KOPT-K1 (cell line): Measurements from ENCODE around the gene SNAP91.

Experiments used
- H3K27ac ChIP-seq: fragments of 200-600 bp; sonication (generic); 2 replicates; pipeline ENCODE4 v1.5.1; 2016; ENCODE audit warnings: antibody characterized with exemption, mild to moderate bottlenecking, low read depth, low read length; ENCODE audit not compliant: poor library complexity, severe bottlenecking
- H3K36me3 ChIP-seq: fragments of 200-600 bp; sonication (generic); 2 replicates; pipeline ENCODE4 v1.5.1; 2017; ENCODE audit warnings: antibody characterized with exemption, mild to moderate bottlenecking, low read length, moderate library complexity; ENCODE audit not compliant: insufficient read depth
- H3K9me3 ChIP-seq: fragments of 200-600 bp; sonication (generic); 2 replicates; pipeline ENCODE4 v1.5.1; 2017; ENCODE audit warnings: antibody characterized with exemption, low read length, mild to moderate bottlenecking; ENCODE audit not compliant: insufficient read depth, poor library complexity, severe bottlenecking

Gene SNAP91

DNA sequence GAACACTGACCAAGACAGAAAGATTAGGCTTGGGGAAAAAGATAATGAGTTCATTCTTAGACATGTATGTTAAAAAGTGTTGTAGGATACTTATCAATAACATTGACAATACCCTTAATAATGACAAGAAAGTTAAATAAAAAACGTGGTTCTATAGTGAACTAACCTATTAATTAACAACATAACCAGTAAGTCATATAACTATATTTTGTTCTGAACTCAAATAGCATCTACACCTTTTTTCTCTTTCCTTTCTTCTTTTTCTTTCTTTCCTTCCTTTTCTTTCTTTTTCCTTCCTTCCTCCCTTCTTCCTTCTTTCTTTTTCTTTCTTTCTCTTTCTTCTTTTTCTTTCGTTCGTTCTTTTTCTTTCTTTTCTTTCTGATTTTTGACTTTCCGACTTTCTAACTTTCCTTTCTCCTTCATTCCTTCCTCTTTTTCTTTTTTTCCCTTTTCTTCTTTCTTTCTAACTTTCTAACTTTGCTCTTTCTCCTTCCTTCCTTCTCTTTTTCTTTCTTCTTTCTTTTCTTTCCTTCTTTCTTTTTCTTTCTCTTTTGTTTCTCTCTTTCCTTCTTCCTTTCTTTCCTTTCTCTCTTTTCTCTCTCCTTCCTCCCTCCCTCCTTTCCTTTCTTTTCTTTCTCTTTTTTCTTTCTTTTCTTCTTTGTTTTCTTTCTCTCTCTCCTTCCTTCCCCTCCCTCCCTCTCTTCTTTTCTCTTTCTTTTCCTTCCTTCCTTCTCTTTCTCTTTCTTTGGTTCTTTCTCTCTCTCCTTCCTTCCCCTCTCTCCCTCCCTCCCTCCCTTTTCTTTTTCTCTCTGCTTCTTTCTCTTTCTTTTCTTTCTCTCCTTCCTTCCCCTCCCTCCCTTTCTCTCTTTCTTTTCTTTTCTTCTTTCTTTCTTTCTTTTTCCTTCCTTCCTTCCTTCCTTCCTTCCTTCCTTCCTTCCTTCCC, 172.0 kb downstream of the SNAP91 start:
- no peaks in the 10 kb centered on the region for H3K36me3 ChIP-seq
- no peak overlapping the region for H3K27ac ChIP-seq
- no peaks in the 10 kb centered on the region for H3K9me3 ChIP-seq

DNA sequence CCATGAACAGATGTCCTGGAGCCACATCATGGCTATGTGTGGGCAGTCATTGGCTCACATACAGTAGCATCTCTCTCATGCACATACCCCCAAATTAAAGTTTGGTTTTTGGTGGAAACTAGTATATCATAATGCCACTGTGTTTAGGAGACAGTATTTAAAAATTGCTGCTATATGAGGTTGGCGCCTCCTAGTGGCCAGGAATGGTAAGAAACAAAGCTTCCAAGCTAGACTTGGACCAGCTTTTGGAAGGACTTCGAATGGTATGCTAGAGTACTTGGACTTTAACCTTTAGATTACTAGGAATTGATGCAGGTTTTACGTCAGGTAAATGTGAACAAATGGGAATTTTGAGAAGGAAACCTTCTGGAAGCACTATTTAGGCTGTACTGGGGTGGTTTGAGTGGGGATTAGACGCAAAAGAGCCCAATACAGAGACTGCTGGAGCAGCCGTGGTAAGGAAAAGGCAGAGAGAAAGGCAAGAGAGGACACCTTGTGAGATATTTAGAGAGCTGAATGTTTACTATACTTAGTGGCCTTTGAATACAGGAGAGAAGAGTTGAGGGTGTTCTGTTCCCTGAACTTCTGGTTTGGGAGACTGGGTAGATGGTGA, 172.8 kb downstream of the SNAP91 start:
- Histone ChIP-seq H3K9me3 (no peaks in the 10 kb centered on the region), H3K36me3 (no peaks in the 10 kb centered on the region), H3K27ac (no peak overlapping the region)

DNA sequence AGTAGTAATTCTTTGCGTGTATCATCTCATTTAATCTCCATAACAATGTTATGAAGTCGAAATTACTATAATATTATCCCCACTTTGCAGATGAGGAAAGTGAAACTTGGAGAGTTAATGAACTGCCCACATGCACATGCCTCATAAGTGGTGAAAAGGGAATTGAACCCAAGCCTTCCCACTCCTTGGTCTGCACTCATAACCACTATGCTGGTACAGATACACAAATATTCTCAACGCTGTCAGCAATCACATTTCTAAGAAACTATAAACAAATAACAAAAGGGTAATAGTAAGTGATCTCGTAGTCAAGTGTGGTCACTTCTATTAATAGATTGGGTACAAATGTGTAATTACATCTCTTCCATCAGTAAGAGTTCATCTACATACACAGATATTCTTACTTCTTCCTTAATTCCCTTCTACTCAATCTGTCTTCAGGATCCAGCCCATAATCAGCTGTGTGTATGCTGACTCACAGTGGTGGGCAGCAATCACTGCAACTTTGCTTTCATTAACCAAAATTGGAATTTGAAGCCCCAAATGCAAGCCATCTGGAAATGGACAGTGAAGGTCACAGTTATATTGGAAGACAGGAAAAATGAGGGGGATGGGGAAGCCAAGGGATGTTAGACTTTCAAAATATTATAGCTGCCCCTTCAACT, 190.0 kb downstream of the SNAP91 start:
- Histone ChIP-seq H3K27ac (no peak overlapping the region), H3K36me3 (no peaks in the 10 kb centered on the region), H3K9me3 (no peaks in the 10 kb centered on the region)

DNA sequence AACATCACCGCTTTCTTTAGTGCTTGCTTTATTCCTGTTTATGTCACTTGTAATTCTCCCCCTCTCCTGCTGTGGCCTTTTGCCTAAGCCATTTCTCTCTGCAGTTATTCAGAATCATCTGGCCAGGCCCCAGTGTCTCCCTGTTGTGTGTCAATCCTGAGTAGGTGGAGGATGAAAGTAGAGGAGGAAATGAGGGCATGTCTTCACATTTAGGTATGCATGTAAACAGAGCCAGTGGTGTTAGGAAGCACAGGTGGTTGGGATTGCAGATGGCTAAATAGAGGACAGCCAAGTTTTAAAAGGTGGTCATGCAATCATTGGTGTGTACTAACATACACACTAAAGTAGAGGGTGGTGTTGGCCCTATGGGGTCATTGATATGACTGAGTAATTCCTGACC, 191.4 kb downstream of the SNAP91 start:
- Histone ChIP-seq H3K36me3 (no peaks in the 10 kb centered on the region), H3K9me3 (no peaks in the 10 kb centered on the region), H3K27ac (no peak overlapping the region)

DNA sequence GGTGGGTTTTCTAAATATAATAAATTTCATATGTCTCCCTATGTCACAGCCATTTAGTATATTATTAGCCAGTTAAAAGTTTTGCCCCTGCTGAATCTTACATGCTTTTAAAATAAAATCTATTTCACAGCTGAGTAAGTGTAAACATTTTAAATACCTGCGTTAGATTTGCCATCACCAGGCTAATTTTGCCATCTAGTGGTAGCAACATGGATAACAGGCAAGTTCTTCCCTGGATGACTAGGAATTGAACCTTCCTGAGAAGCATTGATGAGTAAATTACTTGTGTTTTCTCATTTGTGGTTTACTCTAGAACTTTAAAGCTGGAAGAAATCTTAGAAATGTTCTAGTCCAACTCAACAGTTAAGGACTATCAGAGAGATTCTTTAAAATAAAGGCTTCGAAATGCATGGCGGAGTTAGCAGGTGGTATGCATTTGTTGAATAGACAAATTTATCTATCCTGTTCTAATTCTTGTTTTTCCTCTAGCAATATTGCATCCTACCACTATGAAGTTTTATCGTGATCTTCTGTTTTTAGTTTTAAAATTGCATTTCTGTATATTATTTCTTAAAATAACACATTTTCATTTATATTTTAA, 193.9 kb downstream of the SNAP91 start:
- Histone ChIP-seq H3K9me3 (no peaks in the 10 kb centered on the region), H3K36me3 (no peaks in the 10 kb centered on the region), H3K27ac (no peak overlapping the region)

DNA sequence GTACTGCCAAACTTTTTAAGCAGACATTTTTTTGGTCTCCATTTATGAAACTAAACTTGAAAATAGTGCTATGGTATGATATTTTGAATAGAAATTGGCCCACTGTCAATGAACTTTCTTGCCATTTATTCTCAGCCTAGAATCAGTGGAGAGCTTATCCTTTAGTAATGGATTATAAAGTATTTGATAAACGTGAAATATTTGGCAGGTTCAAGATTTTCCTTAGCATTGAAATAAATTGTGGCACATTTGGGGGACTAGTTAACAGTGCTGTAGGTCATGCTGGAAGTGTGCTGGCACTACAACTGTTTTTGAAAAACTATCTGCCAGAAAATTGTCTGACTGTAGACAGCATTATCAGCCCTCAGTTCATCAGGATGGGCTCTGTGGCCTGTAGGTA, 194.4 kb downstream of the SNAP91 start:
- Histone ChIP-seq H3K27ac (no peak overlapping the region), H3K9me3 (no peaks in the 10 kb centered on the region), H3K36me3 (no peaks in the 10 kb centered on the region)

DNA sequence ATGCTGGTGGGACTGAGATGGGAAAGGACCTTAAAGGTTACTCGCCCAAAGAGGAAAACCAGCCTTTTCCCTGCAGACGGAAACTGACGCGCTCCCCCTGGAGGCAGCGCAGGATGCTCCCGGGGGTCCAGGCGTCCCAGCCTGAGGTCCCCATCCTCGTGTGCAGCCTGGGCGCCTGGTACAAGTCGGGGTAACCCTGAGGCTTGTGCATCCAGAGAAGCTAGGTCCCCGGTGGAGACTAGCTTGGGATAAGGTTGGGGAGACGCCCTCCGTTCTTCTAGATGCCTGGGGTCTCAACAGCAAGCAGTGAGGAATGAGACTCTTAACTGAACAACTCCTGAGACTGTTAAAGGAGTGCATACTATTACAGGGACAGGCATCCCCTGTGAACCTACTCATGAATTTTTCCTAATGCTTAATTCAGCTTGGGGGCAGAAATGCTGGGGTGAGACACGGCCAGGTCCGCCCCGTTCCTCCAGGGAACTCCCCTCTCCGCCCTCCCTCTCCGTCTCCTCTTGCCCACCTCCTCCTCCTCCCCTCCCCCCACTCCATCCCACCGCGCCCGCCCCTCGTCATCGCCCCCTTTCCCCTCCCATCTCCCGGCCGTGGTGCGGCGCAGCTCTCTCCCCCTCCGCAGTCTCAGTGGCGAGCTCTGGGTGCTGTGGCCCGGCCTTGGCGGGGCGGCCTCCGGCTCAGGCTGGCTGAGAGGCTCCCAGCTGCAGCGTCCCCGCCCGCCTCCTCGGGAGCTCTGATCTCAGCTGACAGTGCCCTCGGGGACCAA, 196.8 kb downstream of the SNAP91 start, which contains the start of gene PRSS35:
Gene PRSS35 (plus strand): TSS at position 634 of the 781 bp plus-strand sequence. CDS start 10,908 bp downstream, outside the sequence.
- no peaks in the 10 kb centered on the region for H3K36me3 ChIP-seq
- H3K9me3 ChIP-seq: no peaks in the 10 kb centered on the region
- H3K27ac ChIP-seq: no peak within 1 kb of the TSS

DNA sequence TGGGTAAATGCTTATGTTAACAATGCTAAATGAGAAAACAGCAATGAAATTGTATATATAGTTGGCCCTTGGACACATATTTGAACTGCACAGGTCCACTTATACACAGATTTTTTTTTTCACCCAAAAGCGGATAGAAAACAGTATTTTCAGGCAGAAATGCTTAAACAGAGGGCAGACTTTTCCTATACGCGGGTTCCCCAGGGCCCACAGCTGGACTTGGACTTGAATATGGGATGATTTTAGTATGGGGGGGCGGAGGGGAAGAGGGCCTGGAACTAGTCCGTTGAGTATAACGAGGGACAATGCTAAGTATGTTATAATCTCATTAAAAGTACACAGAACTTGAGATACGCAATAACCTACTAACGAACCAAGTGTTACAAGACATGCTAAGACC, 197.6 kb downstream of the SNAP91 start:
- H3K27ac ChIP-seq: no peak overlapping the region
- H3K9me3 ChIP-seq: no peaks in the 10 kb centered on the region
- no peaks in the 10 kb centered on the region for H3K36me3 ChIP-seq

DNA sequence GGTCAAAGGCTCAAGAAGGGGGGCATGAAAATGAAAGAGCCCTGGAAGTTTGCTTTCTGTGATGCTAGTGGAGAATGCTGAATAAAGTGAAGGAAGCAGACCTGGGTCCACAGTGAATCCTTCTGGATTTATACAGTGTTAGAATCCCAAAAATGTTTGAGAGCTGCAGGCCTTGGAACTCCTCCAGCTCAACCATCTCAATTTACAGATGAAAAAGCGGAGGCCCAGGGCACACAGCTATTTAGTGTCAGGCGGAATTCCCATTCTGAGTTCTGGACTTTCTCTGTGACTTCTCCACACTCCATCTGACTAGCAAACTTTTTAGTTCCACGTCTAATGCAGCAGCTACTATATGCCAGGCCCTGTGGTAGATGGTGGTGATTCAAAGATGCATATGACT, 198.1 kb downstream of the SNAP91 start:
- no peak overlapping the region for H3K27ac ChIP-seq
- no peaks in the 10 kb centered on the region for H3K36me3 ChIP-seq
- H3K9me3 ChIP-seq: no peaks in the 10 kb centered on the region

DNA sequence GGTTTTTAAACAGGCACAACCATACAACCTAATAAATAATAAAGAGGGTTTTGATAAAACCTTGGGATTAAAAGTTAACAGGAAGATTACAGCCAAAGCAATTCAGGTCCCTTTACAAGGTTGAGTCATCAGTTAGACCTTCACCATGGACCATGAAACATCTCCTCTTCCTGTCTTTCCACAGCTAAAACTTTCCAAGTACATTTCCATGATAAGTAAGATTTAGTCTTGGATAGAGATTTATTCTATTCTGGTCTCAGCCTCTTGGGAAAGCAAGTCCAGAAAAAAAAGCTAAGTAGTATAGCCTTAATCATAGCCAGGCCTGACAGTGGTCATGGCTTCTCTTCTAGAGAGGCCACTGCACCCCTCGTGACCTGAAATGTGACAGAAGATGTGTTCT, 199.5 kb downstream of the SNAP91 start:
- H3K9me3 ChIP-seq: no peaks in the 10 kb centered on the region
- H3K36me3 ChIP-seq: no peaks in the 10 kb centered on the region
- H3K27ac ChIP-seq: no peak overlapping the region

DNA sequence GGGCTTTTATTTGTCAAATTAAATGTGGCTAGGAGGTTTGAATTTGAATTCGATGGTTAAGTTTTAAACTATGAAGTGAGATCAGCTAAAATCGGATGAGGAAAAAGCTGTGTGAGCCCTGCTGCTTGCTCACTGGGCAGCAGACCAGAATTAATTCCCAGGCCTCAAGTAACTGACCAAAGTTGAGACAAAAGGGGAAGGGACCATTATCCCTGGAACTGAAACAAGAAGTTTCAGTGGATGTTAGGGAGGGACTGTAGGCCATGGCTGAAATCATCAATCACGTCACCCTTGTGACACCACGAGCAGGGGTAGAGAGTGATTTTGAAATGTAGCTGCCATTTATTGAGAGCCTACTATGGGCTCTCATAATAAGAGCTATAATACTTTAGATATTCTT, 203.5 kb downstream of the SNAP91 start:
- Histone ChIP-seq H3K9me3 (no peaks in the 10 kb centered on the region), H3K27ac (no peak overlapping the region), H3K36me3 (no peaks in the 10 kb centered on the region)
